SK-N-SH (cell line): ENCODE results near the gene GCA. TPM values are rescaled to one million over a fixed set of nuclear protein-coding genes. Genes with fewer than 3 reads are reported as not detected.

Source experiments
- CTCF ChIA-PET: fragments of 300-600, 350-600 bp; formaldehyde crosslinking; extraction: SDS; loops from one replicate; lab custom pipeline; 2021; lab: Yijun Ruan, JAX
- POLR2A ChIA-PET: fragments of 350-600 bp; sonication (Branson Sonifier 250); formaldehyde crosslinking; extraction: SDS; loops from one replicate; lab custom pipeline; 2020; ENCODE audit warnings: antibody characterized with exemption, inconsistent platforms; lab: Yijun Ruan, JAX
- DNase-seq: peaks from one replicate; pipeline ENCODE4 v3.0.0; 2012
- H2AFZ ChIP-seq: fragments of 200-600 bp; sonication (generic); 2 replicates; pipeline ENCODE4 v1.8.1; 2016; ENCODE audit warnings: antibody characterized with exemption, mild to moderate bottlenecking, low read depth
- H3F3A ChIP-seq: fragments of 200-600 bp; sonication (generic); replicated peaks from 2 replicates; pipeline ENCODE3; 2016; ENCODE audit warnings: antibody characterized with exemption, mild to moderate bottlenecking; ENCODE audit not compliant: insufficient read depth
- H3K27ac ChIP-seq, 2 experiments: fragments of 200-500 bp in 1 of 2; fragments of 200-600 bp in 1 of 2; sonication (Bioruptor generic) in 1 of 2; sonication (generic), shearing (Covaris generic) in 1 of 2; 2 replicates each; pipeline versions ENCODE4 v1.5.1 to v1.6.1; 2014 to 2016; ENCODE audit warnings: low read depth in 2 of 2, inconsistent platforms in 1 of 2, low read length in 1 of 2, mild to moderate bottlenecking in 1 of 2, mixed read lengths in 1 of 2
- H3K27me3 ChIP-seq: fragments of 200-600 bp; sonication (generic), shearing (Covaris generic); 2 replicates; pipeline ENCODE4 v1.6.1; 2016; ENCODE audit warnings: mixed run types; ENCODE audit not compliant: insufficient read depth
- H3K36me3 ChIP-seq, 2 experiments: fragments of 200-500 bp in 1 of 2; fragments of 200-600 bp in 1 of 2; sonication (Bioruptor generic) in 1 of 2; sonication (generic) in 1 of 2; replicated peaks in 1 of 2; 2 replicates each; pipeline versions ENCODE3 to v1.5.1; 2014 to 2016; ENCODE audit warnings: low read length in 1 of 2, mild to moderate bottlenecking in 1 of 2; ENCODE audit not compliant: insufficient read depth in 2 of 2, control insufficient read depth in 1 of 2
- H3K4me1 ChIP-seq, 2 experiments: fragments of 200-500 bp in 1 of 2; fragments of 200-600 bp in 1 of 2; sonication (Bioruptor generic) in 1 of 2; sonication (generic), shearing (Covaris generic) in 1 of 2; 2 replicates each; pipeline versions ENCODE4 v1.5.1 to v1.6.1; 2014 to 2016; ENCODE audit warnings: low read depth in 1 of 2, low read length in 1 of 2, mixed run types in 1 of 2; ENCODE audit not compliant: insufficient read depth in 2 of 2, control insufficient read depth in 1 of 2
- H3K4me2 ChIP-seq: fragments of 200-600 bp; sonication (generic), shearing (Covaris generic); 2 replicates; pipeline ENCODE4 v1.6.1; 2017; ENCODE audit warnings: mixed run types
- H3K4me3 ChIP-seq, 2 experiments: fragments of 200-500 bp in 1 of 2; fragments of 200-600 bp in 1 of 2; sonication (Bioruptor generic) in 1 of 2; sonication (generic), shearing (Covaris generic) in 1 of 2; 2 replicates each; pipeline versions ENCODE4 v1.5.1 to v1.8.1; 2014 to 2016; ENCODE audit warnings: low read depth in 2 of 2, inconsistent platforms in 1 of 2, low read length in 1 of 2, mild to moderate bottlenecking in 1 of 2, mixed read lengths in 1 of 2, moderate library complexity in 1 of 2
- H3K79me2 ChIP-seq: fragments of 200-600 bp; sonication (generic); 2 replicates; pipeline ENCODE4 v1.8.1; 2017; ENCODE audit warnings: mild to moderate bottlenecking; ENCODE audit not compliant: insufficient read depth
- H3K9ac ChIP-seq: fragments of 200-600 bp; sonication (generic); 2 replicates; pipeline ENCODE4 v1.6.1; 2017; ENCODE audit warnings: mixed run types
- H3K9me2 ChIP-seq: fragments of 200-600 bp; sonication (generic); 2 replicates; pipeline ENCODE4 v1.6.1; 2017; ENCODE audit warnings: mixed run types
- H3K9me3 ChIP-seq: fragments of 200-600 bp; sonication (generic); 2 replicates; pipeline ENCODE4 v1.6.1; 2017; ENCODE audit warnings: mixed run types, mild to moderate bottlenecking, moderate library complexity
- H4K20me1 ChIP-seq: fragments of 200-600 bp; sonication (generic); 2 replicates; pipeline ENCODE4 v1.6.1; 2017; ENCODE audit warnings: mild to moderate bottlenecking, mixed run types; ENCODE audit not compliant: insufficient read depth
- CHD2 ChIP-seq: fragments of 150-350 bp; IDR thresholded peaks from 2 replicates; pipeline ENCODE4 v1.6.1; 2018; ENCODE audit warnings: low read length; ENCODE audit not compliant: partially characterized antibody
- CTCF ChIP-seq: fragments of 200-600 bp; sonication (generic); IDR thresholded peaks from 2 replicates; pipeline ENCODE4 v1.6.1; 2017; ENCODE audit warnings: antibody characterized with exemption, mild to moderate bottlenecking, moderate library complexity
- ELF1 ChIP-seq: IDR thresholded peaks from 2 replicates; pipeline ENCODE4 v1.4.0; 2012
- EP300 ChIP-seq, 2 experiments: IDR thresholded peaks; 2 replicates each; pipeline versions ENCODE4 v1.4.0 to v1.6.1; 2012; ENCODE audit warnings: borderline replicate concordance in 1 of 2, low read depth in 1 of 2, low read length in 1 of 2
- EZH2phosphoT487 ChIP-seq: fragments of 200-600 bp; sonication (generic); IDR thresholded peaks from 2 replicates; pipeline ENCODE4 v1.6.1; 2017; ENCODE audit warnings: low read depth, mixed run types, mild to moderate bottlenecking, antibody characterized with exemption, moderate library complexity, borderline replicate concordance
- FOSL2 ChIP-seq: IDR thresholded peaks from 2 replicates; pipeline ENCODE4 v1.4.0; 2012; ENCODE audit warnings: low read depth, mild to moderate bottlenecking, moderate library complexity, borderline replicate concordance
- FOXM1 ChIP-seq: IDR thresholded peaks from 2 replicates; pipeline ENCODE4 v1.4.0; 2012; ENCODE audit warnings: low read depth, mild to moderate bottlenecking
- GABPA ChIP-seq: IDR thresholded peaks from 2 replicates; pipeline ENCODE4 v1.4.0; 2012; ENCODE audit warnings: low read depth, mild to moderate bottlenecking
- GATA2 ChIP-seq: sonication (generic); formaldehyde crosslinking; IDR thresholded peaks from 2 replicates; pipeline ENCODE4 v1.5.0; 2020; ENCODE audit warnings: mild to moderate bottlenecking, missing genetic modification reagents
- JUND ChIP-seq: IDR thresholded peaks from 2 replicates; pipeline ENCODE4 v1.4.0; 2012
- MEF2A ChIP-seq: IDR thresholded peaks from 2 replicates; pipeline ENCODE4 v1.4.0; 2012; ENCODE audit warnings: low read depth, borderline replicate concordance
- MXI1 ChIP-seq: IDR thresholded peaks from 2 replicates; pipeline ENCODE4 v1.6.1; 2012; ENCODE audit warnings: mild to moderate bottlenecking, low read depth, low read length, improper control_type of control experiment
- NFIC ChIP-seq: IDR thresholded peaks from 2 replicates; pipeline ENCODE4 v1.4.0; 2012; ENCODE audit warnings: borderline replicate concordance
- NRF1 ChIP-seq: IDR thresholded peaks from 2 replicates; pipeline ENCODE4 v1.6.1; 2012; ENCODE audit warnings: low read depth, mild to moderate bottlenecking, low read length
- RAD21 ChIP-seq: IDR thresholded peaks from 2 replicates; pipeline ENCODE4 v1.6.1; 2012; ENCODE audit warnings: mild to moderate bottlenecking, low read length
- RCOR1 ChIP-seq: fragments of 150-350 bp; IDR thresholded peaks from 2 replicates; pipeline ENCODE4 v1.6.1; 2017; ENCODE audit warnings: antibody characterized with exemption, low read length
- REST ChIP-seq: IDR thresholded peaks from 2 replicates; pipeline ENCODE4 v1.6.1; 2012; ENCODE audit warnings: mild to moderate bottlenecking, low read depth, low read length, moderate library complexity
- RFX5 ChIP-seq: IDR thresholded peaks from 2 replicates; pipeline ENCODE4 v1.6.1; 2012; ENCODE audit warnings: mild to moderate bottlenecking, improper control_type of control experiment, low read length
- SIN3A ChIP-seq: IDR thresholded peaks from 2 replicates; pipeline ENCODE4 v1.6.1; 2012; ENCODE audit warnings: low read depth, mild to moderate bottlenecking, low read length, moderate library complexity, borderline replicate concordance
- SMC3 ChIP-seq: IDR thresholded peaks from 2 replicates; pipeline ENCODE4 v1.6.1; 2012; ENCODE audit warnings: low read depth, low read length, improper control_type of control experiment
- TAF1 ChIP-seq: IDR thresholded peaks from 2 replicates; pipeline ENCODE4 v1.6.1; 2012; ENCODE audit warnings: low read depth, mild to moderate bottlenecking, low read length, moderate library complexity, borderline replicate concordance
- TCF12 ChIP-seq: IDR thresholded peaks from 2 replicates; pipeline ENCODE4 v1.4.0; 2012
- TEAD4 ChIP-seq: IDR thresholded peaks from 2 replicates; pipeline ENCODE4 v1.4.0; 2012; ENCODE audit warnings: mild to moderate bottlenecking, borderline replicate concordance; ENCODE audit not compliant: insufficient read depth
- USF1 ChIP-seq: IDR thresholded peaks from 2 replicates; pipeline ENCODE4 v1.4.0; 2012; ENCODE audit warnings: low read depth, borderline replicate concordance
- USF2 ChIP-seq: fragments of 150-350 bp; IDR thresholded peaks from 2 replicates; pipeline ENCODE4 v1.6.1; 2017; ENCODE audit warnings: antibody characterized with exemption, low read length, low read depth, borderline replicate concordance
- YY1 ChIP-seq: IDR thresholded peaks from 2 replicates; pipeline ENCODE4 v1.4.0; 2012; ENCODE audit warnings: low read depth, mild to moderate bottlenecking
- WGBS: methylation state at CpG from one replicate; pipeline ENCODE4 v1.1.6; 2017; ENCODE audit warnings: low lambda C conversion rate; 5-methylcytosine and 5-hydroxymethylcytosine counted together
- polyA plus RNA-seq, 3 experiments: library from polyadenylated mRNA; depleted of rRNA; stranded (reverse); fragments of >200 nt; gene quantifications; 2 replicates each; pipeline ENCODE4 v1.2.3, GENCODE V29; 2012

The GCA gene
- 12.2 and 16.3 TPM in 2 replicates for polyA plus RNA-seq (2012; rRNA removed)
- polyA plus RNA-seq (2012; cell fraction: cytosol; rRNA removed): 15.7 and 16.2 TPM in 2 replicates
- 13.4 and 27.8 TPM in 2 replicates for polyA plus RNA-seq (2012; cell fraction: nucleus; rRNA removed)

GRCh38 chr2:162343824-162344616 lies at the start of gene GCA:
GCA (plus strand) TSS chr2:162344132; CDS start chr2:162344249, 117 bp downstream.
- peak; percentile 93 for DNase-seq
- Histone ChIP-seq H3K79me2 (peaks cover 12% of the 10 kb centered on the region), H3K4me2 (peak within 1 kb of the TSS; percentile 90), H3K9me2 (no peaks in the 10 kb centered on the region), H3K9ac (peak within 1 kb of the TSS; percentile 80), H3K36me3 (peaks cover 0 to 4% of the 10 kb centered on the region in 2 experiments), H3K4me3 (peak within 1 kb of the TSS; percentile 88 to 96), H3K27ac (peak within 1 kb of the TSS; percentile 44 to 81; a peak in 3 of 4 replicates), H3K9me3 (no peaks in the 10 kb centered on the region), H3K4me1 (peaks cover 0 to 4% of the 10 kb centered on the region in 2 experiments; a peak in 2 of 4 replicates), H3F3A (no peaks in the 10 kb centered on the region), H2AFZ (peak within 1 kb of the TSS; percentile 99), H4K20me1 (no peaks in the 10 kb centered on the region), H3K27me3 (no peaks in the 10 kb centered on the region)
- ChIA-PET CTCF (interaction anchor here (0.6 to 1.5 kb wide), 2 partner anchors 9 to 10 kb away, joined by 3 to 7 read pairs; no protein-coding TSS in a partner anchor), POLR2A (no interaction called here)
- WGBS: 1% methylated on average over 36 of the region's 57 CpGs
- no peak for TF ChIP-seq JUND
- TF ChIP-seq RAD21: no peak
- TF ChIP-seq SMC3: no peak
- TF ChIP-seq TCF12: no peak
- TF ChIP-seq GATA2 (CRISPR knock-in tag): no peak
- TF ChIP-seq NRF1: no peak
- no peak for TF ChIP-seq RCOR1
- TF ChIP-seq TEAD4: no peak
- peak; percentile 18; the same call in 1 of the 2 replicates for TF ChIP-seq ELF1
- TF ChIP-seq USF2: no peak
- TF ChIP-seq REST: no peak
- no peak for TF ChIP-seq YY1
- TF ChIP-seq MXI1: no peak
- TF ChIP-seq TAF1: peak; percentile 63; the same call in 1 of the 2 replicates
- no peak for TF ChIP-seq EP300 (IDR thresholded peaks at IDR 0.05; ENCODE audit: borderline replicate concordance in 1 of 2, low read depth in 1 of 2, low read length in 1 of 2)
- TF ChIP-seq RFX5: peak; percentile 72; the same call in 1 of the 2 replicates
- no peak for TF ChIP-seq CTCF
- TF ChIP-seq MEF2A: no peak
- 0 out of 2 replicates have a peak, but pooled peaks have one; percentile 34 for TF ChIP-seq SIN3A
- TF ChIP-seq USF1: no peak
- no peak for TF ChIP-seq GABPA
- no peak for TF ChIP-seq FOSL2
- no peak for TF ChIP-seq EZH2phosphoT487
- TF ChIP-seq NFIC: no peak
- peak; percentile 98 for TF ChIP-seq CHD2
- no peak for TF ChIP-seq FOXM1
